Measurements from ENCODE around the gene LEPROT.

DNA sequence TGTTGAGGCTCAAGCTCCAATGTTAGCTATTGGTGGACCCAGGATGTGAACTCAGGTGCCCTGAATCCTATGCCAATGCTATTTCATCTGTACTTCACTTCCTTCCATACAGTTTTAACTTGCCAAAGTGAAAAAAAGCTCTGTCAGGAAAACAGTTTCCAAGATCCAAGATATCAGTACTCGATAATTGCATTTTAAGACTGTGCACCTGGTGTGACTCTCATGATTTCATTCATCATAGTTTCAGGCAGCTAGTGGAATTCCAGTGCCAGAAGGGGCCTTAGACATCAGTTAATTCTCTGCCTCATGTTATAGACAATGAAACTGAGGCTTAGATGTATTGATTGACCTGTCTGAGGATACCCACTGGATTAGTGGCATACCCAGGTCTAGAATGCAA is 26.5 kb upstream of the LEPROT start:
- TF ChIP-seq POLR2AphosphoS5 (IDR thresholded peaks at IDR 0.05; ENCODE audit: low read depth) (no peak), REST (IDR thresholded peaks at IDR 0.05; ENCODE audit: unreplicated experiment) (no peak), EZH2 (IDR thresholded peaks at IDR 0.05; ENCODE audit: low read depth, unreplicated experiment) (no peak)
- TF ChIP-seq, protein P1, sequence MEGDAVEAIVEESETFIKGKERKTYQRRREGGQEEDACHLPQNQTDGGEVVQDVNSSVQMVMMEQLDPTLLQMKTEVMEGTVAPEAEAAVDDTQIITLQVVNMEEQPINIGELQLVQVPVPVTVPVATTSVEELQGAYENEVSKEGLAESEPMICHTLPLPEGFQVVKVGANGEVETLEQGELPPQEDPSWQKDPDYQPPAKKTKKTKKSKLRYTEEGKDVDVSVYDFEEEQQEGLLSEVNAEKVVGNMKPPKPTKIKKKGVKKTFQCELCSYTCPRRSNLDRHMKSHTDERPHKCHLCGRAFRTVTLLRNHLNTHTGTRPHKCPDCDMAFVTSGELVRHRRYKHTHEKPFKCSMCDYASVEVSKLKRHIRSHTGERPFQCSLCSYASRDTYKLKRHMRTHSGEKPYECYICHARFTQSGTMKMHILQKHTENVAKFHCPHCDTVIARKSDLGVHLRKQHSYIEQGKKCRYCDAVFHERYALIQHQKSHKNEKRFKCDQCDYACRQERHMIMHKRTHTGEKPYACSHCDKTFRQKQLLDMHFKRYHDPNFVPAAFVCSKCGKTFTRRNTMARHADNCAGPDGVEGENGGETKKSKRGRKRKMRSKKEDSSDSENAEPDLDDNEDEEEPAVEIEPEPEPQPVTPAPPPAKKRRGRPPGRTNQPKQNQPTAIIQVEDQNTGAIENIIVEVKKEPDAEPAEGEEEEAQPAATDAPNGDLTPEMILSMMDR (conservative IDR thresholded peaks at IDR 0.05; ENCODE audit: low read depth in 2 of 2): no peak
- TF ChIP-seq, protein P2, sequence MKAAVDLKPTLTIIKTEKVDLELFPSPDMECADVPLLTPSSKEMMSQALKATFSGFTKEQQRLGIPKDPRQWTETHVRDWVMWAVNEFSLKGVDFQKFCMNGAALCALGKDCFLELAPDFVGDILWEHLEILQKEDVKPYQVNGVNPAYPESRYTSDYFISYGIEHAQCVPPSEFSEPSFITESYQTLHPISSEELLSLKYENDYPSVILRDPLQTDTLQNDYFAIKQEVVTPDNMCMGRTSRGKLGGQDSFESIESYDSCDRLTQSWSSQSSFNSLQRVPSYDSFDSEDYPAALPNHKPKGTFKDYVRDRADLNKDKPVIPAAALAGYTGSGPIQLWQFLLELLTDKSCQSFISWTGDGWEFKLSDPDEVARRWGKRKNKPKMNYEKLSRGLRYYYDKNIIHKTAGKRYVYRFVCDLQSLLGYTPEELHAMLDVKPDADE (IDR thresholded peaks at IDR 0.05): no peak
